GM19035 (cell line): Measurements from ENCODE around the gene HPSE.
"Not testable (repeated sequence)": the region's sequence is repeated elsewhere in the genome, so short reads cannot be mapped to it uniquely, and the experiment has no call there.

Experiments used
- ATAC-seq: cut with Tn5 transposase; IDR thresholded peaks from one replicate; pipeline ENCODE4 v1.9.1; 2021; ENCODE audit not compliant: unreplicated experiment

The HPSE gene

GRCh38 chr4:83284193-83285054 lies 50.2 kb downstream of the HPSE start, which contains the start of gene COQ2:
TSS of gene COQ2 (minus strand) at chr4:83284798. CDS start at chr4:83284764, 34 bp downstream.
- peak; percentile 87 for ATAC-seq

GRCh38 chr4:83283181-83283580 lies 51.5 kb downstream of the HPSE start:
- ATAC-seq: no peak

GRCh38 chr4:83282049-83282535 lies 52.6 kb downstream of the HPSE start:
- no peak for ATAC-seq

- ATAC-seq: no peak
Measured at GRCh38 chr4:83281307-83281706, 53.3 kb downstream of the HPSE start.

GRCh38 chr4:83276299-83277040 lies 58.2 kb downstream of the HPSE start:
- ATAC-seq: peak; percentile 68

- ATAC-seq: not testable (repeated sequence)
Measured at GRCh38 chr4:83273926-83274325, 60.7 kb downstream of the HPSE start.

- peak; percentile 85 for ATAC-seq
Measured at GRCh38 chr4:83272900-83273299, 61.7 kb downstream of the HPSE start.

GRCh38 chr4:83269256-83269655 lies 65.4 kb downstream of the HPSE start:
- no peak for ATAC-seq

- ATAC-seq: no peak
Measured at GRCh38 chr4:83268491-83268890, 66.2 kb downstream of the HPSE start.

GRCh38 chr4:83267830-83268475 lies 66.7 kb downstream of the HPSE start:
- ATAC-seq: no peak

- ATAC-seq: no peak
Measured at GRCh38 chr4:83267121-83267829, 67.4 kb downstream of the HPSE start.

GRCh38 chr4:83266689-83267088 lies 68.0 kb downstream of the HPSE start:
- no peak for ATAC-seq

GRCh38 chr4:83263106-83263505 lies 71.5 kb downstream of the HPSE start:
- no peak for ATAC-seq

- no peak for ATAC-seq
Measured at GRCh38 chr4:83262682-83263081, 72.0 kb downstream of the HPSE start.

- no peak for ATAC-seq
Measured at GRCh38 chr4:83261307-83261706, 73.3 kb downstream of the HPSE start.

GRCh38 chr4:83259586-83259985 lies 75.1 kb downstream of the HPSE start:
- peak; percentile 45 for ATAC-seq

GRCh38 chr4:83258461-83258860 lies 76.2 kb downstream of the HPSE start:
- ATAC-seq: no peak

GRCh38 chr4:83257811-83258210 lies 76.8 kb downstream of the HPSE start:
- ATAC-seq: no peak

GRCh38 chr4:83255584-83255983 lies 79.1 kb downstream of the HPSE start:
- no peak for ATAC-seq

- ATAC-seq: no peak
Measured at GRCh38 chr4:83252782-83253405, 81.8 kb downstream of the HPSE start.
